Smooth muscle cell (in vitro differentiated cells): ENCODE results near the gene GPC5. TPM values are rescaled to one million over a fixed set of nuclear protein-coding genes. Genes with fewer than 3 reads are reported as not detected.

ENCODE experiments used
- DNase-seq: peaks from one replicate; lab custom pipeline; 2025; ENCODE audit not compliant: unreplicated experiment; lab: John Stamatoyannopoulos, UW
- H2AFZ ChIP-seq: fragments of 200-600 bp; sonication (generic); 2 replicates; pipeline ENCODE4 v1.6.0; 2016; ENCODE audit warnings: antibody characterized with exemption, low read depth, mild to moderate bottlenecking
- H3F3A ChIP-seq: fragments of 200-600 bp; sonication (generic); 2 replicates; pipeline ENCODE4 v1.6.0; 2017; ENCODE audit warnings: antibody characterized with exemption, low read depth
- H3K27ac ChIP-seq: fragments of 200-600 bp; sonication (generic); 2 replicates; pipeline ENCODE4 v1.5.1; 2016; ENCODE audit warnings: low read depth, mild to moderate bottlenecking
- H3K27me3 ChIP-seq: fragments of 200-600 bp; sonication (generic); 2 replicates; pipeline ENCODE4 v1.6.1; 2016; ENCODE audit warnings: low read depth, mild to moderate bottlenecking
- H3K36me3 ChIP-seq: fragments of 200-600 bp; sonication (generic); 2 replicates; pipeline ENCODE4 v1.5.1; 2016; ENCODE audit warnings: low read depth
- H3K4me1 ChIP-seq: fragments of 200-600 bp; sonication (generic); 2 replicates; pipeline ENCODE4 v1.5.1; 2016; ENCODE audit warnings: low read depth
- H3K4me2 ChIP-seq: fragments of 200-600 bp; sonication (generic); 2 replicates; pipeline ENCODE4 v1.6.0; 2016; ENCODE audit warnings: mild to moderate bottlenecking
- H3K4me3 ChIP-seq: fragments of 200-600 bp; sonication (generic); 2 replicates; pipeline ENCODE4 v1.5.1; 2016; ENCODE audit warnings: mild to moderate bottlenecking
- H3K79me2 ChIP-seq: fragments of 200-600 bp; sonication (generic); 2 replicates; pipeline ENCODE4 v1.6.0; 2016; ENCODE audit warnings: low read depth, mild to moderate bottlenecking
- H3K9ac ChIP-seq: fragments of 200-600 bp; sonication (generic); 2 replicates; pipeline ENCODE4 v1.6.0; 2016; ENCODE audit warnings: low read depth
- H3K9me3 ChIP-seq: fragments of 200-600 bp; sonication (generic); replicated peaks from 2 replicates; pipeline ENCODE4 v1.5.1; 2016; ENCODE audit warnings: low read depth
- H4K20me1 ChIP-seq: fragments of 200-600 bp; sonication (generic); 2 replicates; pipeline ENCODE4 v1.6.0; 2016; ENCODE audit warnings: low read depth
- WGBS: methylation state at CpG from one replicate; pipeline ENCODE4 v1.1.7; 2016; ENCODE audit warnings: low lambda C conversion rate; 5-methylcytosine and 5-hydroxymethylcytosine counted together
- polyA plus RNA-seq: library from polyadenylated mRNA; unstranded; fragments of >200 nt; fragmentation: Nextera tagmentation; extraction: Ambion mirVana; gene quantifications from 2 replicates; pipeline ENCODE4 v1.2.1, GENCODE V29; 2016
- total RNA-seq: library from RNA; depleted of rRNA; stranded (reverse); fragments of >200 nt; gene quantifications from 2 replicates; pipeline ENCODE4 v1.2.3, GENCODE V29; 2014
- TF ChIP-seq, protein P1 (sequence below): fragments of 200-600 bp; sonication (generic); IDR thresholded peaks from 2 replicates; pipeline ENCODE4 v1.5.1; 2017; ENCODE audit warnings: borderline replicate concordance, mild to moderate bottlenecking, antibody characterized with exemption; ENCODE audit not compliant: insufficient read depth, poor library complexity, severe bottlenecking

The GPC5 gene
- total and polyA plus RNA-seq, 2 experiments from 2014 or later, result 0.99 to 1.0 TPM

DNA sequence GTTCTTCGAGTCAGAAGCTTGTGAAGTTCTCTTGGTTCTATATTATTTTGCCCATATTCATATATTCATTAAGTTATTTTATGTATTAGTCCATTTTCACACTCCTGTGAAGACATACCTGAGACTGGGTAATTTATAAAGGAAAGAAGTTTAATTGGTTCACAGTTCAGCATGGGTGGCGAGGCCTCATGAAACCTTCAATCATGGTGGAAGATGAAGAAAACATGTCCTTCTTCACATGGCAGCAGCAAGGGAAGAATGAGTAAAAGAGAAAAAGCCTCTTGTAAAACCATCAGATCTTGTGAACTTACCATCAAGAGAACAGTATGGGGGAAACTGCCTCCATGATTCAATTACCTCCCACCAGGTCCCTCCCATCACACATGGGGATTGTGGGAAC is 182.3 kb downstream of the GPC5 start:
- Histone ChIP-seq H3F3A (no peaks in the 10 kb centered on the region), H3K27me3 (no peaks in the 10 kb centered on the region), H3K36me3 (no peaks in the 10 kb centered on the region), H3K4me1 (no peaks in the 10 kb centered on the region), H3K27ac (no peak overlapping the region), H3K9me3 (no peaks in the 10 kb centered on the region), H3K9ac (no peak overlapping the region), H3K4me3 (no peak overlapping the region), H3K4me2 (no peak overlapping the region), H2AFZ (no peak overlapping the region), H3K79me2 (no peaks in the 10 kb centered on the region), H4K20me1 (no peaks in the 10 kb centered on the region)
- 95% methylated on average over 2 of the region's 2 CpGs for WGBS
- TF ChIP-seq, protein P1, sequence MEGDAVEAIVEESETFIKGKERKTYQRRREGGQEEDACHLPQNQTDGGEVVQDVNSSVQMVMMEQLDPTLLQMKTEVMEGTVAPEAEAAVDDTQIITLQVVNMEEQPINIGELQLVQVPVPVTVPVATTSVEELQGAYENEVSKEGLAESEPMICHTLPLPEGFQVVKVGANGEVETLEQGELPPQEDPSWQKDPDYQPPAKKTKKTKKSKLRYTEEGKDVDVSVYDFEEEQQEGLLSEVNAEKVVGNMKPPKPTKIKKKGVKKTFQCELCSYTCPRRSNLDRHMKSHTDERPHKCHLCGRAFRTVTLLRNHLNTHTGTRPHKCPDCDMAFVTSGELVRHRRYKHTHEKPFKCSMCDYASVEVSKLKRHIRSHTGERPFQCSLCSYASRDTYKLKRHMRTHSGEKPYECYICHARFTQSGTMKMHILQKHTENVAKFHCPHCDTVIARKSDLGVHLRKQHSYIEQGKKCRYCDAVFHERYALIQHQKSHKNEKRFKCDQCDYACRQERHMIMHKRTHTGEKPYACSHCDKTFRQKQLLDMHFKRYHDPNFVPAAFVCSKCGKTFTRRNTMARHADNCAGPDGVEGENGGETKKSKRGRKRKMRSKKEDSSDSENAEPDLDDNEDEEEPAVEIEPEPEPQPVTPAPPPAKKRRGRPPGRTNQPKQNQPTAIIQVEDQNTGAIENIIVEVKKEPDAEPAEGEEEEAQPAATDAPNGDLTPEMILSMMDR, result no peak
- no peak for DNase-seq

DNA sequence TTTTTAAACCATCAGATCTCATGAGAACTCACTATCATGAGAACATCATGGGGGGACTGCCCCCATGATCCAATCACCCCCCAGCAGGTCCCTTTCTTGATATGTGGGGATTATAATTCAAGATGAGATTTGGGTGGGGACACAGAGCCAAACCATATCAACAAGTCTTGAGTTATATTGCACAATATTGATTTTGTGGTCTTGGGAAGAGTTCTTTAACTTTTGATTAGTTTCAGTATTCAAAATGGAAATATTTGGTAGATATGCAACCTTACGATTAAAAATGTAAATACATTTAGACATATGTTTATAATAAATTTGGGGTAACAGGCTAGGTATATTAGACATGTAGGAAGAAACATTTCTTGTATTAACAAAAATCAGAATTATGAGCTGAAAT is 188.2 kb downstream of the GPC5 start:
- WGBS, result 97% methylated on average over 1 of the region's 1 CpG
- DNase-seq, result no peak
- no peaks in the 10 kb centered on the region for H3K4me1 ChIP-seq
- no peaks in the 10 kb centered on the region for H3K9me3 ChIP-seq
- H3K79me2 ChIP-seq, result no peaks in the 10 kb centered on the region
- H3K27me3 ChIP-seq, result peaks cover 12% of the 10 kb centered on the region
- no peak overlapping the region for H3K4me2 ChIP-seq
- H3K9ac ChIP-seq, result no peak overlapping the region
- no peak overlapping the region for H3K4me3 ChIP-seq
- TF ChIP-seq, protein P1, result no peak
- no peaks in the 10 kb centered on the region for H3F3A ChIP-seq
- H3K27ac ChIP-seq, result no peak overlapping the region
- no peaks in the 10 kb centered on the region for H4K20me1 ChIP-seq
- H2AFZ ChIP-seq, result no peak overlapping the region
- H3K36me3 ChIP-seq, result no peaks in the 10 kb centered on the region

DNA sequence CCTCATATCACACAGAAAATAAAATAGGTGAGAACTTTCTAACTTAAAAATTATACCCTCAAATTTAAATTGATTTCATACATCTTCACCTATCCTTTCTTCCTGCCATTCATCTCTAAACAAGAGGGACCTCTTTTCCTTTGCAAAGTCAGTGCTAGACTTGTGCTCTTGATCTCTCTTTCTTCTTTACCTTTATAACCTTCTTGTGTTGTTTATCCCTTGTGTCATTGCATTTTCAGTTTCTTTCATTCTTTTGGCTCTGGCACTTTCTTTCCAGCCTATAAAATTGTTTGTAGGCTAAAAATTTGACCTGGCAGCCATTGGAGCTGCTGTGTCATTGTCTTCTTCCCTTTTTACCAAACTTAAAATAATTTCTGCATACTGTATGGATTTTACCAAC is 190.1 kb downstream of the GPC5 start:
- DNase-seq, result no peak
- Histone ChIP-seq H3K27me3 (peaks cover 12% of the 10 kb centered on the region), H3F3A (no peaks in the 10 kb centered on the region), H3K79me2 (no peaks in the 10 kb centered on the region), H4K20me1 (no peaks in the 10 kb centered on the region), H3K4me1 (no peaks in the 10 kb centered on the region), H3K4me2 (no peak overlapping the region), H3K4me3 (no peak overlapping the region), H3K36me3 (no peaks in the 10 kb centered on the region), H3K27ac (no peak overlapping the region), H3K9me3 (no peaks in the 10 kb centered on the region), H2AFZ (no peak overlapping the region), H3K9ac (no peak overlapping the region)
- TF ChIP-seq, protein P1, result no peak

DNA sequence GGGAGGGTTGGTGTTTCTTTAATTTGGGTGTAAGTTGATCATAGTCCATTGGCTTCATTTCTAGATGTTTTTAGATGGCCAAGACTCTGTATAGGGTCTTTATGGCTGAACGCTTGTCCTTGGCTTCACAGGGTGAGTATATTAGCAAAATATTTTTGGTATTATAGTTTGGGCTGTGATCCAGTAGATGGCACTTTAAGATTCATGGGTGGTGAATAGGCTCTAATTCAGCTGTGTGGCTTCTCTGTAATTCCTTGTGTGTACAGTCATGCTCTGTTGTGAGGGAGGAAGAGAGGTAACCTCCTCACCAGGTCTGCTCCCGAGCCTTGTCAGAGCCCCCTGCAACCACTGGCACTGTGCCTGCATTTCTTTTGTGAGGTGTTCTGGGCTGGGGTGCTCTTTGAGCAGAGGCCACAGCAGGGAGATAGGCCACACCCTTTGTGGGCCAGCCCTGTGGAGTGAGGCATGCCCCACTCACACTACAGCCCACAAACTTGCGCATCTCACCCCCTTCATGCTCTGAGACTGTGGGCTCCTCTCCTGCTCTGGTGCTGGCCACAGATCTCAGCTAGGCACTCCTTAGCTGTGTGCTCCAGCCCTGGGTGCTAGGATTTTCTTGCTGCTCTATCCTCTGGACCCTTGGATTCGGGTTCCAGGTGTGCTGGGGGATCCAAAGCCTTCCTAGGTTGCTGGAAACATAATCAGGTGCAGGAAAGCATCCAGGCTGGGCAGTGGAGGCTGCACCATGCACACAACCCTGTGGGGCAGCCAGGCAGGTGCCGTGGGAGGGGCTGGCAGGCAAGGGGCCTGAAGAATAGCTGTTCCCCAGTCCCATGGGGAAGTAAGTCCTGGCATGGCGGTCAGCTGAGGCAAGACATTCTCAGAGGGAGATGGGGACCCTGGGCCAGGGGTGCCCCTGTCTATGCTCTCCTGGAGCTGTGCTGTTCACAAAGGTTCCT is 193.9 kb downstream of the GPC5 start:
- H3K36me3 ChIP-seq, result no peaks in the 10 kb centered on the region
- H3K27ac ChIP-seq, result no peak overlapping the region
- no peaks in the 10 kb centered on the region for H4K20me1 ChIP-seq
- peaks cover 12% of the 10 kb centered on the region for H3K27me3 ChIP-seq
- 73% methylated on average over 6 of the region's 6 CpGs for WGBS
- H3F3A ChIP-seq, result no peaks in the 10 kb centered on the region
- H3K79me2 ChIP-seq, result no peaks in the 10 kb centered on the region
- H2AFZ ChIP-seq, result no peak overlapping the region
- TF ChIP-seq, protein P1, result no peak
- no peak for DNase-seq
- no peak overlapping the region for H3K4me2 ChIP-seq
- no peak overlapping the region for H3K4me3 ChIP-seq
- H3K9ac ChIP-seq, result no peak overlapping the region
- no peaks in the 10 kb centered on the region for H3K4me1 ChIP-seq
- no peaks in the 10 kb centered on the region for H3K9me3 ChIP-seq
